ENCODE data around the gene GLP1R.

DNA sequence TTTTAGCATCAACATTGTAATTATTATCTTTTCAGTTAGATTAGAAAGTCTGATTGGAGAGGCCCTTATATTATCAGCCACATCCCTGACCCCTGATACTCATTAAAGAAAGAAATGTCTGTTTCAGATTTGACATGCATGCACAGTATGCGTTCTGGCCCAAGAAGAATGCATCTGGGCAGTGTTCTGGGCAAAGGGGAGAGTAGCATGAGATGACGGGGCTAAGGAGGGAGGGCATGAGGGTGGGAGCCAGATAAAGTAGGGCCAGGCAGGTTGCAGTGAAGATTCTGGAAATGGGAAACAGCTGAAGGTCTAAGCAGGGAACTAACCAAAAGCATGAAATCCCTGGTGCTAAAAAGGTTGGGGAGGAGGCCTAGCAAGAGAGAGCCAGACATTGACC lies 59.1 kb downstream of the GLP1R start:
- no peak for TF ChIP-seq TCF12 (IDR thresholded peaks at IDR 0.05)
- no peak for TF ChIP-seq CTCF (IDR thresholded peaks at IDR 0.05)
- no peak for TF ChIP-seq RFX5 (IDR thresholded peaks at IDR 0.05; ENCODE audit: low read length)
- no peak for TF ChIP-seq RAD21 (IDR thresholded peaks at IDR 0.05; ENCODE audit: low read length)
- no peak for TF ChIP-seq EP300 (IDR thresholded peaks at IDR 0.05; ENCODE audit: borderline replicate concordance in 1 of 2, low read depth in 1 of 2, low read length in 1 of 2)

Measured in SK-N-SH (cell line).